GM12878 (cell line): ENCODE results near the gene SFSWAP. TPM values are rescaled to one million over a fixed set of nuclear protein-coding genes. Genes with fewer than 3 reads are reported as not detected.

Source experiments
- ATAC-seq: fragments of 200-7000 bp; cut with Tn5 transposase; 3 replicates; pipeline ENCODE4 v1.9.1; 2020; ENCODE audit warnings: mild to moderate bottlenecking, moderate library complexity
- BruUV-seq: library from RNA; stranded (reverse); fragments of 400-500 nt; replicated peaks from 2 replicates; lab custom pipeline; 2021; lab: Mats Ljungman, UMichigan
- CTCF ChIA-PET: fragments of 300-600 bp; sonication (Branson Sonifier 250); formaldehyde crosslinking; extraction: SDS; loops from one replicate; lab custom pipeline; 2021; ENCODE audit warnings: inconsistent platforms; lab: Yijun Ruan, JAX
- POLR2A ChIA-PET: fragments of 350-600 bp; formaldehyde crosslinking; extraction: SDS; loops from one replicate; lab custom pipeline; 2021; ENCODE audit warnings: inconsistent platforms; lab: Charles Lee
- RAD21 ChIA-PET: fragments of 300-600 bp; sonication (Branson Sonifier 250); formaldehyde crosslinking; loops from one replicate; lab custom pipeline; 2023; ENCODE audit warnings: antibody characterized with exemption; ENCODE audit not compliant: unreplicated experiment; lab: Charles Lee
- SMC1A ChIA-PET: fragments of 300-600 bp; sonication (Branson Sonifier 250); formaldehyde crosslinking; loops from one replicate; lab custom pipeline; 2023; ENCODE audit not compliant: unreplicated experiment, uncharacterized antibody; lab: Charles Lee
- DNase-seq: peaks from one replicate; pipeline ENCODE4 v3.0.0-alpha.2; 2011; ENCODE audit warnings: low read depth, low spot score
- FAIRE-seq: peaks from 3 replicates; lab custom pipeline; 2011; peaks lifted over from hg19 to GRCh38; lab: Jason Lieb, UNC
- H2AFZ ChIP-seq: 2 replicates; pipeline ENCODE4 v1.6.0; 2011; ENCODE audit warnings: low read depth, low read length, control low read depth; ENCODE audit not compliant: control insufficient read depth
- H3K27ac ChIP-seq: 2 replicates; pipeline ENCODE4 v1.5.1; 2011; ENCODE audit warnings: control low read depth; ENCODE audit not compliant: control insufficient read depth, insufficient read depth
- H3K27me3 ChIP-seq, 2 experiments: replicated peaks in 1 of 2; 2 replicates each; pipeline versions ENCODE4 v1.6.0 to v1.6.1; 2011; ENCODE audit warnings: low read length in 1 of 2; ENCODE audit not compliant: control insufficient read depth in 2 of 2, insufficient read depth in 2 of 2
- H3K36me3 ChIP-seq, 2 experiments: 2 replicates each; pipeline ENCODE4 v1.5.1; 2011; ENCODE audit warnings: low read length in 1 of 2; ENCODE audit not compliant: control insufficient read depth in 2 of 2, insufficient read depth in 2 of 2
- H3K4me1 ChIP-seq: 2 replicates; pipeline ENCODE4 v1.6.1; 2011; ENCODE audit warnings: mild to moderate bottlenecking, low read length, moderate library complexity, mixed read lengths; ENCODE audit not compliant: control insufficient read depth, insufficient read depth
- H3K4me2 ChIP-seq: 2 replicates; pipeline ENCODE4 v1.6.0; 2011; ENCODE audit warnings: control low read depth; ENCODE audit not compliant: control insufficient read depth, insufficient read depth
- H3K4me3 ChIP-seq: fragments of 200-600 bp; sonication (generic); 2 replicates; pipeline ENCODE4 v1.5.1; 2016
- H3K79me2 ChIP-seq: 2 replicates; pipeline ENCODE4 v1.6.0; 2011; ENCODE audit warnings: low read length; ENCODE audit not compliant: control insufficient read depth, insufficient read depth
- H3K9ac ChIP-seq: 2 replicates; pipeline ENCODE4 v1.8.0; 2011; ENCODE audit warnings: low read length, control low read depth, mixed read lengths; ENCODE audit not compliant: control insufficient read depth, insufficient read depth
- H3K9me3 ChIP-seq: replicated peaks from 3 replicates; pipeline ENCODE4 v1.5.1; 2011; ENCODE audit warnings: mild to moderate bottlenecking, low read length; ENCODE audit not compliant: control insufficient read depth, insufficient read depth
- H4K20me1 ChIP-seq: 2 replicates; pipeline ENCODE4 v1.6.0; 2011; ENCODE audit not compliant: control insufficient read depth, insufficient read depth
- HDAC6 ChIP-seq: fragments of 200-600 bp; sonication (generic); IDR thresholded peaks from one replicate; pipeline ENCODE4 v1.8.0; 2017; ENCODE audit warnings: antibody characterized with exemption; ENCODE audit not compliant: unreplicated experiment
- IRF4 ChIP-seq: IDR thresholded peaks from 2 replicates; pipeline ENCODE4 v1.6.1; 2011; ENCODE audit warnings: low read depth, low read length
- NFYA ChIP-seq: IDR thresholded peaks from 2 replicates; pipeline ENCODE4 v1.6.1; 2011; ENCODE audit warnings: low read depth, mild to moderate bottlenecking, low read length, improper control_type of control experiment, borderline replicate concordance
- RCOR1 ChIP-seq: conservative IDR thresholded peaks from 2 replicates; pipeline ENCODE4 v1.6.1; 2012; ENCODE audit warnings: low read depth, low read length, improper control_type of control experiment
- SREBF2 ChIP-seq: IDR thresholded peaks from 2 replicates; pipeline ENCODE4 v1.6.1; 2012; ENCODE audit warnings: mild to moderate bottlenecking, low read length
- WGBS: methylation state at CpG from one replicate; pipeline ENCODE4 v1.1.6; 2016; ENCODE audit warnings: low lambda C conversion rate; ENCODE audit not compliant: insufficient replicate concordance, insufficient coverage; ENCODE audit errors: missing lambda C conversion rate; 5-methylcytosine and 5-hydroxymethylcytosine counted together
- in situ Hi-C: fragments of 300-500 bp; cut with MboI; formaldehyde crosslinking; loops from 9 replicates; pipeline ENCODE4 v1.14.3; 2018; ENCODE audit warnings: mixed read lengths
- intact Hi-C: fragments of 100-400 bp; cut with micrococcal nuclease; formaldehyde crosslinking; loops from one replicate; pipeline ENCODE4 v1.14.2; 2022; ENCODE audit not compliant: unreplicated experiment
- polyA plus RNA-seq, 11 experiments: library from polyadenylated mRNA; depleted of rRNA in 4 of 11; unstranded in 6 of 11; stranded (reverse) in 5 of 11; fragments of >200 nt; fragmentation: Nextera tagmentation in 4 of 11; fragmentation: Illumina TruSeq in 1 of 11; extraction: Ambion mirVana in 4 of 11; extraction: Trizol in 1 of 11; gene quantifications; 1 replicate in 1 of 11; 2 replicates in 10 of 11; pipeline versions ENCODE4 v1.2.1 to v1.2.3, GENCODE V29; 2011 to 2016; ENCODE audit warnings: inconsistent platforms in 2 of 11, missing spikeins in 2 of 11, low read depth in 1 of 11
- total RNA-seq, 4 experiments: library from RNA; depleted of rRNA in 3 of 4; stranded (reverse); fragments of >200 nt in 3 of 4; fragmentation: Illumina TruSeq in 1 of 4; extraction: Trizol in 1 of 4; gene quantifications; 2 replicates each; pipeline versions ENCODE4 v1.2.1 to v1.2.3, GENCODE V29; 2013 to 2021
- TF ChIP-seq, protein P1 (sequence below): fragments of 450-650 bp; IDR thresholded peaks from 2 replicates; pipeline ENCODE4 v1.6.1; 2014; ENCODE audit warnings: mild to moderate bottlenecking
- TF ChIP-seq, protein P2 (sequence below), 3 experiments: IDR thresholded peaks in 2 of 3; conservative IDR thresholded peaks in 1 of 3; 2 replicates each; pipeline ENCODE4 v1.5.1; 2011; ENCODE audit warnings: low read depth in 3 of 3, low read length in 3 of 3, mild to moderate bottlenecking in 3 of 3, control low read depth in 2 of 3, moderate library complexity in 2 of 3, inconsistent platforms in 1 of 3, mixed read lengths in 1 of 3; ENCODE audit not compliant: control insufficient read depth in 2 of 3, insufficient read depth in 1 of 3; ENCODE audit errors: extremely low read depth in 1 of 3
- TF ChIP-seq, protein P3 (sequence below): IDR thresholded peaks from 2 replicates; pipeline ENCODE4 v1.6.1; 2012; ENCODE audit warnings: improper control_type of control experiment, low read depth, low read length; ENCODE audit not compliant: insufficient replicate concordance

The SFSWAP gene
- total and polyA plus RNA-seq, 10 of the 15 experiments (the other 5 are each of a cell fraction or from before 2014, with no cell fraction given): 1.8 to 48.6 (median 25.0) TPM

DNA sequence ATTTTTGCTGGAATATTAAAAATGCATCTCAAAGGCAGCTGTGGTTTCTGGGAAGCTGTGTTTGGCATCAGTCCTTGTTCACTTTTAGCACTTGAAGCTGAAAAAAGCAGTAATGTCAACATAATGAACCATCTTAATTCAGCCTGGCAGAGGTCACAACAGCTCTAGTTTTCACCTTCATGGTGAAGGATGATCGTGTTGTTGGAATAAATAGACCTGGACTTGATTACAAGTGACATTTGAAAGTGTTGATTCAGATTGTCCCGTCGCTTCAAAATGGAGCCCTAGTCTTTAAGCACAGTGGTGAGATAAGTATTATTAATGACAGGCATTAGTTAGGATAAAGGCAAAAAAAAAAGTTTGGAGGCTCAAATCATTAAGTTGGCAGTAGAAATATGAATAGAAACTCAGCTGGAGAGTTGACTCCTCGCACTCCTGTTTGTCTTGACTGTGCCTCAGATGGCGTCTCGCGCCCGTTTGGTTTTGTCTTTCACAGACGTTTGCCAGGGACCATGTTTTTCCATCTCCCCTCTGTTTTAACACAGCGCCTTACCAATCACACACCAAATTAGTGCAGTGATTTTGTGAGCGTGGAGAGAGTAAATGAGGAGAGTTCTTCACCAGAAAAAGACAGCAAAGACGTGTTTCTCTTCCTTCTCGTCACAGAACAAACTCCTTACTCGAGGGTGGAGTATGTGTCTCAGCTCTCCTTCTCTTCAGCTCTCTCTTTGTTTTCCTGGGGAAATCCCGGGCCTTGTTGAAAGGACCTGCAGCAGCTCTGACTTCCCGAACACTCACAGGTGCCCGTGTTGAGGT is 63.9 kb downstream of the SFSWAP start:
- BruUV-seq: TSS peak; percentile 14
- ChIA-PET CTCF (interaction anchor here (0.8 to 2.5 kb wide), 2 partner anchors 10 to 20 kb away, joined by 4 to 13 read pairs; no protein-coding TSS in a partner anchor), SMC1A (interaction anchor here (1.3 kb wide), 1 partner anchor 9 kb away, joined by 3 read pairs; no protein-coding TSS in a partner anchor), POLR2A (interaction anchor here (1.4 to 1.9 kb wide), 2 partner anchors 9 to 10 kb away, joined by 3 to 13 read pairs; no protein-coding TSS in a partner anchor), RAD21 (interaction anchor here (1.0 kb wide), 1 partner anchor 20 kb away, joined by 8 read pairs; no protein-coding TSS in a partner anchor)
- Histone ChIP-seq H4K20me1 (no peaks in the 10 kb centered on the region), H2AFZ (no peak overlapping the region), H3K27me3 (no peaks in the 10 kb centered on the region), H3K36me3 (peaks cover 5 to 10% of the 10 kb centered on the region in 2 experiments; a peak in 3 of 4 replicates), H3K9ac (peak overlapping the region; percentile 59), H3K27ac (peak overlapping the region; percentile 88), H3K4me3 (no peak overlapping the region), H3K79me2 (no peaks in the 10 kb centered on the region; the same call in 1 of the 2 replicates), H3K4me1 (peaks cover 41% of the 10 kb centered on the region), H3K9me3 (no peaks in the 10 kb centered on the region), H3K4me2 (peak overlapping the region; percentile 82)
- no peak for ATAC-seq
- 78% methylated on average over 17 of the region's 17 CpGs for WGBS
- no peak for FAIRE-seq
- intact Hi-C loops: loop anchor here (10.0 kb wide), 1 partner anchor 180 kb away; no protein-coding TSS in a partner anchor
- no peak for DNase-seq
- in situ Hi-C loops: no loop called here
- no peak for TF ChIP-seq IRF4
- TF ChIP-seq SREBF2: no peak
- no peak for TF ChIP-seq RCOR1
- TF ChIP-seq, protein P1, sequence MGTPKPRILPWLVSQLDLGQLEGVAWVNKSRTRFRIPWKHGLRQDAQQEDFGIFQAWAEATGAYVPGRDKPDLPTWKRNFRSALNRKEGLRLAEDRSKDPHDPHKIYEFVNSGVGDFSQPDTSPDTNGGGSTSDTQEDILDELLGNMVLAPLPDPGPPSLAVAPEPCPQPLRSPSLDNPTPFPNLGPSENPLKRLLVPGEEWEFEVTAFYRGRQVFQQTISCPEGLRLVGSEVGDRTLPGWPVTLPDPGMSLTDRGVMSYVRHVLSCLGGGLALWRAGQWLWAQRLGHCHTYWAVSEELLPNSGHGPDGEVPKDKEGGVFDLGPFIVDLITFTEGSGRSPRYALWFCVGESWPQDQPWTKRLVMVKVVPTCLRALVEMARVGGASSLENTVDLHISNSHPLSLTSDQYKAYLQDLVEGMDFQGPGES: no peak
- TF ChIP-seq NFYA: no peak
- TF ChIP-seq, protein P2, sequence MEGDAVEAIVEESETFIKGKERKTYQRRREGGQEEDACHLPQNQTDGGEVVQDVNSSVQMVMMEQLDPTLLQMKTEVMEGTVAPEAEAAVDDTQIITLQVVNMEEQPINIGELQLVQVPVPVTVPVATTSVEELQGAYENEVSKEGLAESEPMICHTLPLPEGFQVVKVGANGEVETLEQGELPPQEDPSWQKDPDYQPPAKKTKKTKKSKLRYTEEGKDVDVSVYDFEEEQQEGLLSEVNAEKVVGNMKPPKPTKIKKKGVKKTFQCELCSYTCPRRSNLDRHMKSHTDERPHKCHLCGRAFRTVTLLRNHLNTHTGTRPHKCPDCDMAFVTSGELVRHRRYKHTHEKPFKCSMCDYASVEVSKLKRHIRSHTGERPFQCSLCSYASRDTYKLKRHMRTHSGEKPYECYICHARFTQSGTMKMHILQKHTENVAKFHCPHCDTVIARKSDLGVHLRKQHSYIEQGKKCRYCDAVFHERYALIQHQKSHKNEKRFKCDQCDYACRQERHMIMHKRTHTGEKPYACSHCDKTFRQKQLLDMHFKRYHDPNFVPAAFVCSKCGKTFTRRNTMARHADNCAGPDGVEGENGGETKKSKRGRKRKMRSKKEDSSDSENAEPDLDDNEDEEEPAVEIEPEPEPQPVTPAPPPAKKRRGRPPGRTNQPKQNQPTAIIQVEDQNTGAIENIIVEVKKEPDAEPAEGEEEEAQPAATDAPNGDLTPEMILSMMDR (IDR thresholded peaks at IDR 0.05 in 2 of 3, conservative IDR thresholded peaks at IDR 0.05 in 1 of 3; ENCODE audit: control insufficient read depth in 2 of 3, extremely low read depth in 1 of 3, insufficient read depth in 1 of 3, low read depth in 3 of 3, low read length in 3 of 3): no peak
- TF ChIP-seq HDAC6: no peak
- TF ChIP-seq, protein P3, sequence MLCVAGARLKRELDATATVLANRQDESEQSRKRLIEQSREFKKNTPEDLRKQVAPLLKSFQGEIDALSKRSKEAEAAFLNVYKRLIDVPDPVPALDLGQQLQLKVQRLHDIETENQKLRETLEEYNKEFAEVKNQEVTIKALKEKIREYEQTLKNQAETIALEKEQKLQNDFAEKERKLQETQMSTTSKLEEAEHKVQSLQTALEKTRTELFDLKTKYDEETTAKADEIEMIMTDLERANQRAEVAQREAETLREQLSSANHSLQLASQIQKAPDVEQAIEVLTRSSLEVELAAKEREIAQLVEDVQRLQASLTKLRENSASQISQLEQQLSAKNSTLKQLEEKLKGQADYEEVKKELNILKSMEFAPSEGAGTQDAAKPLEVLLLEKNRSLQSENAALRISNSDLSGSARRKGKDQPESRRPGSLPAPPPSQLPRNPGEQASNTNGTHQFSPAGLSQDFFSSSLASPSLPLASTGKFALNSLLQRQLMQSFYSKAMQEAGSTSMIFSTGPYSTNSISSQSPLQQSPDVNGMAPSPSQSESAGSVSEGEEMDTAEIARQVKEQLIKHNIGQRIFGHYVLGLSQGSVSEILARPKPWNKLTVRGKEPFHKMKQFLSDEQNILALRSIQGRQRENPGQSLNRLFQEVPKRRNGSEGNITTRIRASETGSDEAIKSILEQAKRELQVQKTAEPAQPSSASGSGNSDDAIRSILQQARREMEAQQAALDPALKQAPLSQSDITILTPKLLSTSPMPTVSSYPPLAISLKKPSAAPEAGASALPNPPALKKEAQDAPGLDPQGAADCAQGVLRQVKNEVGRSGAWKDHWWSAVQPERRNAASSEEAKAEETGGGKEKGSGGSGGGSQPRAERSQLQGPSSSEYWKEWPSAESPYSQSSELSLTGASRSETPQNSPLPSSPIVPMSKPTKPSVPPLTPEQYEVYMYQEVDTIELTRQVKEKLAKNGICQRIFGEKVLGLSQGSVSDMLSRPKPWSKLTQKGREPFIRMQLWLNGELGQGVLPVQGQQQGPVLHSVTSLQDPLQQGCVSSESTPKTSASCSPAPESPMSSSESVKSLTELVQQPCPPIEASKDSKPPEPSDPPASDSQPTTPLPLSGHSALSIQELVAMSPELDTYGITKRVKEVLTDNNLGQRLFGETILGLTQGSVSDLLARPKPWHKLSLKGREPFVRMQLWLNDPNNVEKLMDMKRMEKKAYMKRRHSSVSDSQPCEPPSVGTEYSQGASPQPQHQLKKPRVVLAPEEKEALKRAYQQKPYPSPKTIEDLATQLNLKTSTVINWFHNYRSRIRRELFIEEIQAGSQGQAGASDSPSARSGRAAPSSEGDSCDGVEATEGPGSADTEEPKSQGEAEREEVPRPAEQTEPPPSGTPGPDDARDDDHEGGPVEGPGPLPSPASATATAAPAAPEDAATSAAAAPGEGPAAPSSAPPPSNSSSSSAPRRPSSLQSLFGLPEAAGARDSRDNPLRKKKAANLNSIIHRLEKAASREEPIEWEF: no peak
